Endometrial microvascular endothelial cells (primary cell): ENCODE measurements around the gene SUGCT. TPM values are rescaled to one million over a fixed set of nuclear protein-coding genes. Genes with fewer than 3 reads are reported as not detected.

Source experiments
- in situ Hi-C: cut with HindIII; loops from 2 replicates; pipeline ENCODE4 v1.10.0; 2017; ENCODE audit warnings: low sequenced_read_pairs, low pct_unique_long_range_greater_than_20kb; ENCODE audit errors: inconsistent ontology term
- total RNA-seq: library from RNA; depleted of rRNA; stranded (reverse); fragments of >200 nt; gene quantifications from one replicate; pipeline ENCODE4 v1.2.3, GENCODE V29; 2015; ENCODE audit errors: inconsistent ontology term

Gene SUGCT
- total RNA-seq, 1 donor from 2014 or later: 0.37 TPM

- in situ Hi-C loops: no loop called here
These were observed 165.4 kb downstream of the SUGCT start for GRCh38 chr7:40300146-40300670.

GRCh38 chr7:40301486-40302068 lies 166.8 kb downstream of the SUGCT start:
- in situ Hi-C loops: no loop called here

GRCh38 chr7:40303996-40304395 lies 169.2 kb downstream of the SUGCT start:
- in situ Hi-C loops: no loop called here

- in situ Hi-C loops: no loop called here
These were observed 170.4 kb downstream of the SUGCT start for GRCh38 chr7:40305229-40305628.

GRCh38 chr7:40306025-40306424 lies 171.2 kb downstream of the SUGCT start:
- in situ Hi-C loops: no loop called here

GRCh38 chr7:40306596-40306995 lies 171.8 kb downstream of the SUGCT start:
- in situ Hi-C loops: no loop called here

GRCh38 chr7:40310258-40310657 lies 175.5 kb downstream of the SUGCT start:
- in situ Hi-C loops: no loop called here

- in situ Hi-C loops: no loop called here
These were observed 176.5 kb downstream of the SUGCT start for GRCh38 chr7:40311307-40311706.

GRCh38 chr7:40315277-40315676 lies 180.5 kb downstream of the SUGCT start:
- in situ Hi-C loops: no loop called here

GRCh38 chr7:40316176-40316575 lies 181.4 kb downstream of the SUGCT start:
- in situ Hi-C loops: no loop called here

- in situ Hi-C loops: no loop called here
These were observed 190.1 kb downstream of the SUGCT start for GRCh38 chr7:40324914-40325313.

- in situ Hi-C loops: no loop called here
These were observed 192.3 kb downstream of the SUGCT start for GRCh38 chr7:40327113-40327512.

GRCh38 chr7:40327873-40328272 lies 193.1 kb downstream of the SUGCT start:
- in situ Hi-C loops: no loop called here

- in situ Hi-C loops: no loop called here
These were observed 194.9 kb downstream of the SUGCT start for GRCh38 chr7:40329601-40330153.

GRCh38 chr7:40330408-40330807 lies 195.6 kb downstream of the SUGCT start:
- in situ Hi-C loops: no loop called here

- in situ Hi-C loops: no loop called here
These were observed 197.1 kb downstream of the SUGCT start for GRCh38 chr7:40331915-40332314.

GRCh38 chr7:40332516-40332915 lies 197.7 kb downstream of the SUGCT start:
- in situ Hi-C loops: no loop called here

- in situ Hi-C loops: no loop called here
These were observed 207.0 kb downstream of the SUGCT start for GRCh38 chr7:40341836-40342235.

- in situ Hi-C loops: no loop called here
These were observed 211.7 kb downstream of the SUGCT start for GRCh38 chr7:40346554-40346953.

GRCh38 chr7:40348126-40348728 lies 213.4 kb downstream of the SUGCT start:
- in situ Hi-C loops: no loop called here
